K562 (cell line): Measurements from ENCODE around the gene ZCCHC14. TPM values are rescaled to one million over a fixed set of nuclear protein-coding genes. Genes with fewer than 3 reads are reported as not detected.

ENCODE experiments used
- ATAC-seq: fragments of 200-7000 bp; cut with Tn5 transposase; 3 replicates; pipeline ENCODE4 v1.9.1; 2020; ENCODE audit warnings: moderate library complexity
- BruUV-seq: library from RNA; stranded (reverse); fragments of 400-500 nt; replicated peaks from 2 replicates; lab custom pipeline; 2021; lab: Mats Ljungman, UMichigan
- CTCF ChIA-PET: fragments of 300-600 bp; formaldehyde crosslinking; extraction: SDS; loops from one replicate; lab custom pipeline; 2021; ENCODE audit warnings: low intra/inter-chr PET ratio; lab: Yijun Ruan, JAX
- POLR2A ChIA-PET: fragments of 300-600, 350-650 bp; sonication (Branson Sonifier 250); formaldehyde crosslinking; extraction: SDS; loops from one replicate; lab custom pipeline; 2021; ENCODE audit warnings: antibody characterized with exemption, inconsistent platforms; lab: Yijun Ruan, JAX
- DNase-seq, 4 experiments: peaks; one replicate each; pipeline versions ENCODE4 v3.0.0 to v3.0.0-alpha.2; 2011 to 2018; ENCODE audit warnings: low spot score in 3 of 4, mixed read lengths in 3 of 4; ENCODE audit errors: extremely low read depth in 1 of 4
- FAIRE-seq: peaks from 2 replicates; lab custom pipeline; 2011; peaks lifted over from hg19 to GRCh38; lab: Jason Lieb, UNC
- H2AFZ ChIP-seq: 2 replicates; pipeline ENCODE4 v1.6.0; 2011; ENCODE audit warnings: low read depth, low read length, control low read depth, inconsistent platforms
- H3K27ac ChIP-seq: fragments of 200-600 bp; 3 replicates; pipeline ENCODE4 v1.8.0; 2011; ENCODE audit warnings: low read depth, mild to moderate bottlenecking, control low read depth, inconsistent platforms, low read length, moderate library complexity, mixed read lengths; ENCODE audit errors: extremely low read depth
- H3K27me3 ChIP-seq, 2 experiments: fragments of 300-600 bp in 1 of 2; 2 replicates in 1 of 2; 3 replicates in 1 of 2; pipeline versions ENCODE4 v1.6.0 to v1.8.0; 2011; ENCODE audit warnings: inconsistent platforms in 2 of 2, low read length in 2 of 2, mild to moderate bottlenecking in 1 of 2, mixed read lengths in 1 of 2, moderate library complexity in 1 of 2; ENCODE audit not compliant: control insufficient read depth in 2 of 2, insufficient read depth in 2 of 2
- H3K36me3 ChIP-seq: fragments of 300-600 bp; 3 replicates; pipeline ENCODE4 v1.8.0; 2011; ENCODE audit warnings: mild to moderate bottlenecking, low read length, inconsistent platforms; ENCODE audit not compliant: control insufficient read depth, insufficient read depth
- H3K4me1 ChIP-seq, 2 experiments: fragments of 200-600 bp in 1 of 2; replicated peaks in 1 of 2; 2 replicates in 1 of 2; 3 replicates in 1 of 2; pipeline versions ENCODE4 v1.5.1 to v1.8.0; 2011; ENCODE audit warnings: inconsistent platforms in 2 of 2, low read length in 2 of 2, mild to moderate bottlenecking in 1 of 2, mixed read lengths in 1 of 2, moderate library complexity in 1 of 2; ENCODE audit not compliant: control insufficient read depth in 2 of 2, insufficient read depth in 2 of 2
- H3K4me2 ChIP-seq: 2 replicates; pipeline ENCODE4 v1.6.1; 2011; ENCODE audit warnings: low read length, control low read depth, inconsistent platforms, mixed read lengths; ENCODE audit not compliant: insufficient read depth
- H3K4me3 ChIP-seq: fragments of 200-600 bp; sonication (generic), shearing (Covaris generic); 2 replicates; pipeline ENCODE4 v1.5.1; 2016; ENCODE audit warnings: control low read depth, inconsistent platforms
- H3K79me2 ChIP-seq: fragments of 200-600 bp; 3 replicates; pipeline ENCODE4 v1.8.0; 2011; ENCODE audit warnings: low read length, inconsistent platforms; ENCODE audit not compliant: control insufficient read depth, insufficient read depth
- H3K9ac ChIP-seq, 2 experiments: 2 replicates each; pipeline versions ENCODE4 v1.6.0 to v1.6.1; 2011; ENCODE audit warnings: low read depth in 2 of 2, low read length in 2 of 2, control low read depth in 1 of 2, inconsistent platforms in 1 of 2, mild to moderate bottlenecking in 1 of 2, mixed read lengths in 1 of 2; ENCODE audit not compliant: insufficient read depth in 1 of 2
- H3K9me1 ChIP-seq: one replicate; pipeline ENCODE4 v1.6.0; 2011; ENCODE audit warnings: inconsistent platforms, mild to moderate bottlenecking, low read length, moderate library complexity; ENCODE audit not compliant: control insufficient read depth, insufficient read depth
- H3K9me3 ChIP-seq: replicated peaks from 2 replicates; pipeline ENCODE4 v1.5.1; 2011; ENCODE audit warnings: low read depth, low read length, inconsistent platforms; ENCODE audit not compliant: control insufficient read depth, insufficient read depth
- H4K20me1 ChIP-seq: replicated peaks from 2 replicates; pipeline ENCODE4 v1.6.1; 2011; ENCODE audit warnings: low read length, inconsistent platforms, mixed read lengths; ENCODE audit not compliant: control insufficient read depth, insufficient read depth
- ETV5 ChIP-seq: sonication (generic); formaldehyde crosslinking; IDR thresholded peaks from 2 replicates; pipeline ENCODE4 v1.4.0; 2020; ENCODE audit warnings: low read depth, mild to moderate bottlenecking, missing genetic modification reagents
- HNRNPL ChIP-seq: fragments of 200-400 bp; formaldehyde crosslinking; IDR thresholded peaks from 2 replicates; pipeline ENCODE4 v1.6.1; 2017; ENCODE audit warnings: low read depth, mild to moderate bottlenecking, low read length
- SIN3A ChIP-seq, 2 experiments: fragments of 150-350 bp in 1 of 2; IDR thresholded peaks; 2 replicates each; pipeline ENCODE4 v1.6.1; 2011 to 2016; ENCODE audit warnings: borderline replicate concordance in 2 of 2, low read depth in 2 of 2, low read length in 2 of 2, mild to moderate bottlenecking in 2 of 2, moderate library complexity in 2 of 2; ENCODE audit not compliant: control insufficient read depth in 1 of 2
- YY1 ChIP-seq, 3 experiments: IDR thresholded peaks; 2 replicates each; pipeline ENCODE4 v1.6.1; 2011; ENCODE audit warnings: low read length in 2 of 3, mild to moderate bottlenecking in 2 of 3, moderate library complexity in 2 of 3, borderline replicate concordance in 1 of 3, control low read depth in 1 of 3, low read depth in 1 of 3; ENCODE audit not compliant: insufficient read depth in 3 of 3, insufficient replicate concordance in 2 of 3, control insufficient read depth in 1 of 3, insufficient read length in 1 of 3; ENCODE audit errors: extremely low read depth in 1 of 3
- ZC3H4 ChIP-seq: sonication (generic); formaldehyde crosslinking; IDR thresholded peaks from 2 replicates; pipeline ENCODE4 v1.9.0; 2021; ENCODE audit warnings: missing genetic modification reagents, borderline replicate concordance
- ZFPM2 ChIP-seq: fragments of 250-450 bp; sonication (Bioruptor Pico); IDR thresholded peaks from 2 replicates; pipeline ENCODE4 v1.5.1; 2022; ENCODE audit warnings: mild to moderate bottlenecking
- ZNF24 ChIP-seq: fragments of 450-650 bp; IDR thresholded peaks from 2 replicates; pipeline ENCODE4 v1.6.1; 2016
- WGBS: fragments of 100-300 bp; shearing (Covaris generic); methylation state at CpG from one replicate; pipeline ENCODE4 v1.1.6; 2016; ENCODE audit warnings: low coverage, mixed read lengths; ENCODE audit not compliant: insufficient coverage; ENCODE audit errors: missing lambda C conversion rate; 5-methylcytosine and 5-hydroxymethylcytosine counted together
- in situ Hi-C: fragments of 300-500 bp; cut with MboI; formaldehyde crosslinking; loops from 4 replicates; pipeline ENCODE4 v1.15.0; 2018; ENCODE audit warnings: inconsistent platforms, mixed read lengths
- intact Hi-C: fragments of 100-400 bp; cut with micrococcal nuclease; formaldehyde crosslinking; loops from 2 replicates; pipeline ENCODE4 v1.14.2; 2022
- polyA plus RNA-seq, 8 experiments: library from polyadenylated mRNA; depleted of rRNA in 4 of 8; stranded (reverse) in 5 of 8; unstranded in 3 of 8; fragments of >200 nt; fragmentation: Nextera tagmentation in 2 of 8; fragmentation: Illumina TruSeq in 1 of 8; extraction: Ambion mirVana in 2 of 8; extraction: Trizol in 1 of 8; gene quantifications; 2 replicates each; pipeline versions ENCODE4 v1.2.1 to v1.2.3, GENCODE V29; 2011 to 2014; ENCODE audit warnings: inconsistent platforms in 1 of 8, missing spikeins in 1 of 8
- total RNA-seq, 7 experiments: library from RNA; depleted of rRNA in 6 of 7; stranded (reverse); fragments of >200 nt in 6 of 7; fragmentation: Illumina TruSeq in 2 of 7; extraction: Trizol in 2 of 7; gene quantifications; 2 replicates each; pipeline versions ENCODE4 v1.2.1 to v1.2.3, GENCODE V29; 2011 to 2021; ENCODE audit warnings: low replicate concordance in 1 of 7

ZCCHC14 gene
- total and polyA plus RNA-seq, 9 of the 15 experiments (the other 6 are each of a cell fraction or from before 2014, with no cell fraction given): 1.5 to 12.4 (median 2.9) TPM

GRCh38 chr16:87539113-87539512, 46.3 kb upstream of the ZCCHC14 start:
- under 1% methylated on average over 11 of the region's 11 CpGs for WGBS
- Histone ChIP-seq H3K79me2 (no peaks in the 10 kb centered on the region), H2AFZ (no peak overlapping the region), H3K4me2 (no peak overlapping the region), H3K9me1 (no peaks in the 10 kb centered on the region), H3K9me3 (0 out of 2 replicates have a peak, but pooled peaks cover 1% of the 10 kb centered on the region), H3K27ac (no peak overlapping the region), H3K9ac (no peak overlapping the region), H4K20me1 (peaks cover 7% of the 10 kb centered on the region; the same call in 1 of the 2 replicates), H3K27me3 (peaks cover 72 to 88% of the 10 kb centered on the region in 2 experiments), H3K4me1 (peaks cover 0 to 11% of the 10 kb centered on the region in 2 experiments; a peak in 2 of 5 replicates), H3K36me3 (no peaks in the 10 kb centered on the region), H3K4me3 (no peak overlapping the region)
- no peak for ATAC-seq
- TF ChIP-seq YY1 (IDR thresholded peaks at IDR 0.05; ENCODE audit: borderline replicate concordance in 1 of 3, control insufficient read depth in 1 of 3, extremely low read depth in 1 of 3, insufficient read depth in 3 of 3, insufficient read length in 1 of 3, insufficient replicate concordance in 2 of 3, low read depth in 1 of 3, low read length in 2 of 3) (no peak), ETV5 (no peak), ZFPM2 (CRISPR knock-in tag) (no peak), HNRNPL (no peak), ZNF24 (no peak), SIN3A (IDR thresholded peaks at IDR 0.05; ENCODE audit: borderline replicate concordance in 2 of 2, control insufficient read depth in 1 of 2, low read depth in 2 of 2, low read length in 2 of 2) (no peak), ZC3H4 (CRISPR knock-in tag) (no peak)
- no peak for FAIRE-seq
- in situ Hi-C loops (no loop called here), intact Hi-C loops (no loop called here)
- DNase-seq: no peak
- CTCF ChIA-PET: no interaction called here
- POLR2A ChIA-PET: interaction anchor here (0.8 kb wide), 1 partner anchor 1702 kb away, joined by 3 read pairs; no protein-coding TSS in a partner anchor
- BruUV-seq: no TSS peak
